ENCODE measurements around the gene RAE1.

GRCh38 chr20:57379263-57379647, 28.2 kb downstream of the RAE1 start:
- TF ChIP-seq CTCF (IDR thresholded peaks at IDR 0.05), result no peak
- TF ChIP-seq POLR2A (IDR thresholded peaks at IDR 0.05), result no peak
- TF ChIP-seq EP300 (IDR thresholded peaks at IDR 0.05), result no peak
